HepG2 (cell line): ENCODE measurements around the gene EVA1A. TPM values are rescaled to one million over a fixed set of nuclear protein-coding genes. Genes with fewer than 3 reads are reported as not detected.

Experiments used
- ATF3 ChIP-seq: sonication (generic); formaldehyde crosslinking; IDR thresholded peaks from 2 replicates; pipeline ENCODE4 v1.4.0; 2020; ENCODE audit warnings: missing genetic modification reagents
- BRCA1 ChIP-seq: sonication (generic); formaldehyde crosslinking; IDR thresholded peaks from 2 replicates; pipeline ENCODE4 v1.4.0; 2020; ENCODE audit warnings: missing genetic modification reagents
- DPF2 ChIP-seq: sonication (generic); formaldehyde crosslinking; IDR thresholded peaks from 2 replicates; pipeline ENCODE4 v1.4.0; 2020; ENCODE audit warnings: mild to moderate bottlenecking, low read depth, missing genetic modification reagents, borderline replicate concordance
- GATAD1 ChIP-seq: IDR thresholded peaks from 2 replicates; pipeline ENCODE4 v1.6.1; 2016; ENCODE audit warnings: missing genetic modification reagents, missing compliant biosample characterization
- MAFF ChIP-seq: IDR thresholded peaks from 2 replicates; pipeline ENCODE4 v1.6.1; 2011; ENCODE audit warnings: low read depth, low read length, improper control_type of control experiment
- NAIF1 ChIP-seq: sonication (generic); formaldehyde crosslinking; IDR thresholded peaks from 2 replicates; pipeline ENCODE4 v1.5.0; 2020; ENCODE audit warnings: mild to moderate bottlenecking, missing genetic modification reagents, borderline replicate concordance
- RORA ChIP-seq: sonication (generic); formaldehyde crosslinking; IDR thresholded peaks from 2 replicates; pipeline ENCODE4 v1.5.0; 2020; ENCODE audit warnings: mild to moderate bottlenecking, missing genetic modification reagents, moderate library complexity
- RXRA ChIP-seq: sonication (generic); formaldehyde crosslinking; IDR thresholded peaks from 2 replicates; pipeline ENCODE4 v1.5.1; 2020; ENCODE audit warnings: missing genetic modification reagents
- RXRB ChIP-seq: IDR thresholded peaks from 2 replicates; pipeline ENCODE4 v1.6.1; 2016; ENCODE audit warnings: borderline replicate concordance, missing genetic modification reagents, missing compliant biosample characterization
- SNAI1 ChIP-seq: sonication (generic); formaldehyde crosslinking; IDR thresholded peaks from 2 replicates; pipeline ENCODE4 v1.5.0; 2020; ENCODE audit warnings: mild to moderate bottlenecking, missing genetic modification reagents, borderline replicate concordance
- SNAPC2 ChIP-seq: sonication (generic); formaldehyde crosslinking; IDR thresholded peaks from 2 replicates; pipeline ENCODE4 v1.8.1; 2022; ENCODE audit warnings: mild to moderate bottlenecking, missing genetic modification reagents
- TFE3 ChIP-seq: IDR thresholded peaks from 2 replicates; pipeline ENCODE4 v1.6.1; 2016
- THRA ChIP-seq: sonication (generic); formaldehyde crosslinking; IDR thresholded peaks from 2 replicates; pipeline ENCODE4 v1.4.0; 2020; ENCODE audit warnings: missing genetic modification reagents, borderline replicate concordance
- ZBTB34 ChIP-seq: sonication (generic); formaldehyde crosslinking; IDR thresholded peaks from 2 replicates; pipeline ENCODE4 v1.8.0; 2022; ENCODE audit warnings: mild to moderate bottlenecking, missing genetic modification reagents
- ZMYM2 ChIP-seq: sonication (generic); formaldehyde crosslinking; IDR thresholded peaks from 2 replicates; pipeline ENCODE4 v1.8.0; 2022; ENCODE audit warnings: mild to moderate bottlenecking, missing genetic modification reagents
- ZNF12 ChIP-seq: sonication (generic); formaldehyde crosslinking; IDR thresholded peaks from 2 replicates; pipeline ENCODE4 v1.5.0; 2020; ENCODE audit warnings: missing genetic modification reagents
- ZNF703 ChIP-seq: sonication (generic); formaldehyde crosslinking; IDR thresholded peaks from 2 replicates; pipeline ENCODE4 v1.5.1; 2020; ENCODE audit warnings: missing genetic modification reagents, mild to moderate bottlenecking, moderate library complexity, borderline replicate concordance
- polyA plus RNA-seq, 8 experiments: library from polyadenylated mRNA; depleted of rRNA in 3 of 8; stranded (reverse) in 7 of 8; unstranded in 1 of 8; fragments of >200 nt; fragmentation: Illumina TruSeq in 4 of 8; extraction: Trizol in 4 of 8; gene quantifications; 2 replicates each; pipeline versions ENCODE4 v1.2.1 to v1.2.3, GENCODE V29; 2011 to 2016; ENCODE audit warnings: low read depth in 4 of 8, missing spikeins in 1 of 8, mixed read lengths in 1 of 8; ENCODE audit not compliant: insufficient read depth in 1 of 8
- total RNA-seq, 5 experiments: library from RNA; depleted of rRNA; stranded (reverse); fragments of >200 nt; fragmentation: Illumina TruSeq; extraction: Trizol; gene quantifications; 2 replicates each; pipeline ENCODE4 v1.2.3, GENCODE V29; 2016; ENCODE audit warnings: low read depth in 1 of 5
- TF ChIP-seq, protein P1 (sequence below): sonication (generic); formaldehyde crosslinking; IDR thresholded peaks from 2 replicates; pipeline ENCODE4 v1.4.0; 2020; ENCODE audit warnings: mild to moderate bottlenecking, missing genetic modification reagents, borderline replicate concordance
- TF ChIP-seq, protein P2 (sequence below): sonication (generic); formaldehyde crosslinking; IDR thresholded peaks from 2 replicates; pipeline ENCODE4 v1.9.0; 2021; ENCODE audit warnings: missing genetic modification reagents, mild to moderate bottlenecking, borderline replicate concordance

Gene EVA1A
- total and polyA plus RNA-seq, 2 of the 13 experiments (the other 11 are each of a cell fraction or from before 2014, with no cell fraction given): 57.5 to 57.8 TPM

DNA sequence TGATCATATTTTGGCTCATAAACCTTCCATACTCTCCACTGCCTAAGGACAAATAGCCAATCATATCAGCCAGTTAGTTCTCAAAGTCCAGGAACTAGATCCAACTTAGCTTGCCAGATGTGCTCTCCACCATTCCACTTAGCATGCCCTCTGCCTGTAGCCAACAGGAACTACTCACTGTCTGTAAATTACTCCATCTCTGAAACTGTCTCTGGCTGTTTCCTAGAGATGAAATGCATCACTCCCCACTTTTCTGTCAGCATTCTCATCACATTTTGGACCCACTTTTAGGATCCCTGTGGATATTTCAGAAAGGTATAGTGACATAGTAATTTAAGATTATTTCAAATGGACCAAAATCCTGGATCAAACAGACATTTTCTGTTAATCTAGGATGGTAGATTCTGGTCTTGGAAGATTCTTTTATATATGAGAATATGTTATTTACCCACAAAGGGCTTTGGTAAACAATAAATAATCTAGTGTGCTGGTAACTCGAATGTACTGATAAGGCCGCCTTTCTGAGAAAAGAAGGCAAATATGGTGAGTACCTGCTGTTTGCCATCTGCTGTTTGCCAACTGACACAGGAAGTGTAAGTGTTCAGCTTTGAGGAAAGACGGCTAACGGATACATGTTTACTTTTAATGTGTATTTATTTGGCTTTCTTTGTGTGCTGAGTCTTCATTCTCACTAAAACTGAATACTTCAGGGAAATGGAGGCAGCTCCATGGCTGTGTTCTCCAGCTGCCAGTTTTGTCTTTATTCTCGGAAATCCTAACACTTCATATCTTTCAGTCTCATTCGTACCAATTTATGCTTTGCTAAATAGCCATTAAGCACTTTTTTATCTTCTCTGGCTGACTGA lies 79.5 kb downstream of the EVA1A start (continued):
- TF ChIP-seq THRA (CRISPR knock-in tag) (peak; percentile 82; the same call in 1 of the 2 replicates), SNAPC2 (CRISPR knock-in tag) (peak; percentile 76; the same call in 1 of the 2 replicates), ZMYM2 (0 out of 2 replicates have a peak, but pooled peaks have one; percentile 31), ZNF12 (CRISPR knock-in tag) (peak; percentile 83; the same call in 1 of the 2 replicates), RXRA (CRISPR knock-in tag) (peak; percentile 33; the same call in 1 of the 2 replicates), GATAD1 (CRISPR knock-in tag) (peak; percentile 64; the same call in 1 of the 2 replicates), MAFF (peak; percentile 40; the same call in 1 of the 2 replicates), ZBTB34 (CRISPR knock-in tag) (peak; percentile 94), NAIF1 (CRISPR knock-in tag) (peak; percentile 45; the same call in 1 of the 2 replicates), ATF3 (CRISPR knock-in tag) (no peak; the same call in 1 of the 2 replicates), ZNF703 (CRISPR knock-in tag) (no peak), BRCA1 (CRISPR knock-in tag) (no peak), SNAI1 (CRISPR knock-in tag) (peak; percentile 85), DPF2 (CRISPR knock-in tag) (peak; percentile 95), TFE3 (peak; percentile 87), RORA (peak; percentile 78; the same call in 1 of the 2 replicates), RXRB (peak; percentile 91)
- TF ChIP-seq, protein P1, sequence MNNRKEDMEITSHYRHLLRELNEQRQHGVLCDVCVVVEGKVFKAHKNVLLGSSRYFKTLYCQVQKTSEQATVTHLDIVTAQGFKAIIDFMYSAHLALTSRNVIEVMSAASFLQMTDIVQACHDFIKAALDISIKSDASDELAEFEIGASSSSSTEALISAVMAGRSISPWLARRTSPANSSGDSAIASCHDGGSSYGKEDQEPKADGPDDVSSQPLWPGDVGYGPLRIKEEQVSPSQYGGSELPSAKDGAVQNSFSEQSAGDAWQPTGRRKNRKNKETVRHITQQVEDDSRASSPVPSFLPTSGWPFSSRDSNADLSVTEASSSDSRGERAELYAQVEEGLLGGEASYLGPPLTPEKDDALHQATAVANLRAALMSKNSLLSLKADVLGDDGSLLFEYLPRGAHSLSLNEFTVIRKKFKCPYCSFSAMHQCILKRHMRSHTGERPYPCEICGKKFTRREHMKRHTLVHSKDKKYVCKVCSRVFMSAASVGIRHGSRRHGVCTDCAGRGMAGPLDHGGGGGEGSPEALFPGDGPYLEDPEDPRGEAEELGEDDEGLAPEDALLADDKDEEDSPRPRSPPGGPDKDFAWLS (CRISPR knock-in tag): no peak
- TF ChIP-seq, protein P2, sequence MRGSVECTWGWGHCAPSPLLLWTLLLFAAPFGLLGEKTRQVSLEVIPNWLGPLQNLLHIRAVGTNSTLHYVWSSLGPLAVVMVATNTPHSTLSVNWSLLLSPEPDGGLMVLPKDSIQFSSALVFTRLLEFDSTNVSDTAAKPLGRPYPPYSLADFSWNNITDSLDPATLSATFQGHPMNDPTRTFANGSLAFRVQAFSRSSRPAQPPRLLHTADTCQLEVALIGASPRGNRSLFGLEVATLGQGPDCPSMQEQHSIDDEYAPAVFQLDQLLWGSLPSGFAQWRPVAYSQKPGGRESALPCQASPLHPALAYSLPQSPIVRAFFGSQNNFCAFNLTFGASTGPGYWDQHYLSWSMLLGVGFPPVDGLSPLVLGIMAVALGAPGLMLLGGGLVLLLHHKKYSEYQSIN (CRISPR knock-in tag): no peak
